Aorta (tissue), 5 donors: ENCODE measurements around the gene C15orf39. TPM values are rescaled to one million over a fixed set of nuclear protein-coding genes. Genes with fewer than 3 reads are reported as not detected.

ENCODE experiments used
- ATAC-seq: fragments of 200-7000 bp; cut with Tn5 transposase; one replicate; pipeline ENCODE4 v1.9.1; 2022; ENCODE audit warnings: moderate library complexity; ENCODE audit not compliant: low FRiP score
- DNase-seq, 2 donors: peaks; one replicate each; pipeline ENCODE4 v3.0.0-alpha.2; 2020
- H3K27ac ChIP-seq, 2 donors: one replicate each; pipeline ENCODE4 v1.5.1; 2013; ENCODE audit warnings: low read length in 2 of 2, mild to moderate bottlenecking in 2 of 2, moderate library complexity in 2 of 2, control low read depth in 1 of 2, inconsistent platforms in 1 of 2, low read depth in 1 of 2
- H3K27me3 ChIP-seq, 2 donors: one replicate each; pipeline ENCODE4 v1.6.1; 2013; ENCODE audit warnings: control low read depth in 1 of 2, low read length in 1 of 2, mild to moderate bottlenecking in 1 of 2, moderate library complexity in 1 of 2; ENCODE audit not compliant: insufficient read depth in 2 of 2, control insufficient read depth in 1 of 2
- H3K36me3 ChIP-seq, 2 donors: one replicate each; pipeline ENCODE4 v1.6.1; 2013; ENCODE audit warnings: control low read depth in 1 of 2, low read length in 1 of 2, mild to moderate bottlenecking in 1 of 2; ENCODE audit not compliant: insufficient read depth in 2 of 2, control insufficient read depth in 1 of 2
- H3K4me1 ChIP-seq, 2 donors: one replicate each; pipeline ENCODE4 v1.6.1; 2013; ENCODE audit warnings: low read length in 2 of 2, control low read depth in 1 of 2, mild to moderate bottlenecking in 1 of 2, moderate library complexity in 1 of 2; ENCODE audit not compliant: insufficient read depth in 2 of 2, control insufficient read depth in 1 of 2
- H3K4me3 ChIP-seq, 2 donors: one replicate each; pipeline ENCODE4 v1.5.1; 2013; ENCODE audit warnings: low read length in 2 of 2, control low read depth in 1 of 2, mild to moderate bottlenecking in 1 of 2
- H3K9me3 ChIP-seq: one replicate; pipeline ENCODE4 v1.6.1; 2013; ENCODE audit warnings: mild to moderate bottlenecking, low read length; ENCODE audit not compliant: control insufficient read depth
- WGBS, 2 donors: extraction: QIAGEN DNeasy Blood & Tissue Kit; methylation state at CpG; one replicate each; pipeline ENCODE4 v1.1.7; 2013; 5-methylcytosine and 5-hydroxymethylcytosine counted together
- intact Hi-C, 2 donors: fragments of 100-400 bp; cut with DNase I; formaldehyde crosslinking; loops; one replicate each; pipeline versions ENCODE4 v1.14.2 to v1.15.0; 2022
- polyA plus RNA-seq, 2 donors: library from polyadenylated mRNA; stranded (reverse); fragments of 200-250 nt; gene quantifications; one replicate each; pipeline ENCODE4 v1.2.3, GENCODE V29; 2013
- total RNA-seq, 2 donors: library from RNA; stranded (reverse); fragmentation: NEBNext Ultra II Directional; extraction: Animal tissue kit (Norgen Biotek cat#: 25700); gene quantifications; one replicate each; pipeline ENCODE4 v1.2.1, GENCODE V29; 2021
- donor health status: healthy with polysubstance abuse.
- donor health status: Bipolar disorder and iron deficiency.
- donor health status: DM: no; HTN: no; CAD: no.
- donor health status: DM: no; HTN: no; CAD: no.
- donor health status: DM: yes; HTN: yes; CAD: no.

C15orf39 gene
- total and polyA plus RNA-seq, 4 donors: 8.1 to 26.8 (median 16.6) TPM

- H3K4me3 ChIP-seq: no peak overlapping the region
- WGBS, 2 donors: 53 to 60% methylated on average over 9 of the region's 9 CpGs
- intact Hi-C loops: no loop called here
- peaks cover 0 to 4% of the 10 kb centered on the region in 2 donors for H3K36me3 ChIP-seq
- no peaks in the 10 kb centered on the region for H3K27me3 ChIP-seq
- no peaks in the 10 kb centered on the region for H3K4me1 ChIP-seq
- ATAC-seq: no peak
- no peaks in the 10 kb centered on the region for H3K9me3 ChIP-seq
- DNase-seq: no peak
- H3K27ac ChIP-seq: no peak overlapping the region
Measured at GRCh38 chr15:75211436-75212199, 9.9 kb downstream of the C15orf39 start.

GRCh38 chr15:75212200-75212858 lies 10.6 kb downstream of the C15orf39 start:
- no peak for ATAC-seq
- intact Hi-C loops: no loop called here
- H3K36me3 ChIP-seq: peaks cover 0 to 4% of the 10 kb centered on the region in 2 donors

GRCh38 chr15:75213212-75213767 lies 11.6 kb downstream of the C15orf39 start:
- H3K36me3 ChIP-seq: peaks cover 0 to 4% of the 10 kb centered on the region in 2 donors
- no peaks in the 10 kb centered on the region for H3K27me3 ChIP-seq
- ATAC-seq: no peak
- WGBS, 2 donors: 66 to 80% methylated on average over 12 of the region's 12 CpGs
- no peaks in the 10 kb centered on the region for H3K9me3 ChIP-seq
- H3K4me3 ChIP-seq: no peak overlapping the region
- DNase-seq: no peak
- no peak overlapping the region for H3K27ac ChIP-seq
- intact Hi-C loops: no loop called here
- H3K4me1 ChIP-seq: no peaks in the 10 kb centered on the region

More at GRCh38 chr15:75212200-75212858, 10.6 kb downstream of the C15orf39 start:
- Histone ChIP-seq H3K27ac (no peak overlapping the region), H3K4me3 (no peak overlapping the region), H3K27me3 (no peaks in the 10 kb centered on the region), H3K4me1 (no peaks in the 10 kb centered on the region), H3K9me3 (no peaks in the 10 kb centered on the region)
- DNase-seq: no peak
- WGBS, 2 donors: 79 to 80% methylated on average over 7 of the region's 7 CpGs

GRCh38 chr15:75213768-75214221 lies 12.1 kb downstream of the C15orf39 start:
- no peaks in the 10 kb centered on the region for H3K9me3 ChIP-seq
- no peak overlapping the region for H3K4me3 ChIP-seq
- no peaks in the 10 kb centered on the region for H3K4me1 ChIP-seq
- H3K36me3 ChIP-seq: peaks cover 0 to 4% of the 10 kb centered on the region in 2 donors
- DNase-seq: no peak
- WGBS, 2 donors: 74 to 79% methylated on average over 9 of the region's 9 CpGs
- intact Hi-C loops: no loop called here
- no peak for ATAC-seq
- no peaks in the 10 kb centered on the region for H3K27me3 ChIP-seq
- H3K27ac ChIP-seq: no peak overlapping the region

- ATAC-seq: no peak
- Histone ChIP-seq H3K36me3 (peaks cover 0 to 4% of the 10 kb centered on the region in 2 donors), H3K4me1 (no peaks in the 10 kb centered on the region)
Measured at GRCh38 chr15:75214293-75215096, 12.8 kb downstream of the C15orf39 start.

GRCh38 chr15:75215107-75216004 lies 13.7 kb downstream of the C15orf39 start:
- DNase-seq (no peak), ATAC-seq (no peak)
- Histone ChIP-seq H3K36me3 (peaks cover 0 to 5% of the 10 kb centered on the region in 2 donors), H3K9me3 (no peaks in the 10 kb centered on the region), H3K4me3 (no peak overlapping the region), H3K4me1 (no peaks in the 10 kb centered on the region), H3K27ac (no peak overlapping the region), H3K27me3 (no peaks in the 10 kb centered on the region)
- WGBS, 2 donors: 78 to 82% methylated on average over 5 of the region's 5 CpGs
- intact Hi-C loops: no loop called here

More at GRCh38 chr15:75214293-75215096, 12.8 kb downstream of the C15orf39 start:
- WGBS, 2 donors: 55 to 64% methylated on average over 13 of the region's 13 CpGs
- Histone ChIP-seq H3K4me3 (no peak overlapping the region), H3K9me3 (no peaks in the 10 kb centered on the region), H3K27ac (no peak overlapping the region), H3K27me3 (no peaks in the 10 kb centered on the region)
- DNase-seq: no peak
- intact Hi-C loops: no loop called here

- Histone ChIP-seq H3K4me1 (no peaks in the 10 kb centered on the region), H3K27me3 (no peaks in the 10 kb centered on the region), H3K27ac (no peak overlapping the region), H3K36me3 (peaks cover 0 to 3% of the 10 kb centered on the region in 2 donors), H3K4me3 (no peak overlapping the region), H3K9me3 (no peaks in the 10 kb centered on the region)
- ATAC-seq (no peak), DNase-seq (no peak)
- intact Hi-C loops: no loop called here
- 72 to 84% methylated on average over 5 to 6 of the region's 6 CpGs for WGBS, 2 donors
Measured at GRCh38 chr15:75217012-75217411, 15.3 kb downstream of the C15orf39 start.
